IPS-15b (cell line): Measurements from ENCODE around the gene CYP11A1.

Experiments used
- H3K27me3 ChIP-seq: one replicate; pipeline ENCODE4 v1.6.1; 2013; ENCODE audit warnings: low read length; ENCODE audit not compliant: control insufficient read depth, insufficient read depth
- H3K36me3 ChIP-seq: one replicate; pipeline ENCODE4 v1.6.1; 2013; ENCODE audit warnings: low read length; ENCODE audit not compliant: control insufficient read depth, insufficient read depth
- H3K4me1 ChIP-seq: one replicate; pipeline ENCODE4 v1.6.1; 2013; ENCODE audit warnings: mild to moderate bottlenecking, low read length; ENCODE audit not compliant: control insufficient read depth, insufficient read depth
- H3K4me3 ChIP-seq: one replicate; pipeline ENCODE4 v1.5.1; 2013; ENCODE audit warnings: low read depth, low read length
- H3K9ac ChIP-seq: one replicate; pipeline ENCODE4 v1.6.1; 2013; ENCODE audit warnings: low read depth, mild to moderate bottlenecking, low read length
- H3K9me3 ChIP-seq: one replicate; pipeline ENCODE4 v1.6.1; 2013; ENCODE audit warnings: mild to moderate bottlenecking, low read length; ENCODE audit not compliant: control insufficient read depth, insufficient read depth

The CYP11A1 gene

DNA sequence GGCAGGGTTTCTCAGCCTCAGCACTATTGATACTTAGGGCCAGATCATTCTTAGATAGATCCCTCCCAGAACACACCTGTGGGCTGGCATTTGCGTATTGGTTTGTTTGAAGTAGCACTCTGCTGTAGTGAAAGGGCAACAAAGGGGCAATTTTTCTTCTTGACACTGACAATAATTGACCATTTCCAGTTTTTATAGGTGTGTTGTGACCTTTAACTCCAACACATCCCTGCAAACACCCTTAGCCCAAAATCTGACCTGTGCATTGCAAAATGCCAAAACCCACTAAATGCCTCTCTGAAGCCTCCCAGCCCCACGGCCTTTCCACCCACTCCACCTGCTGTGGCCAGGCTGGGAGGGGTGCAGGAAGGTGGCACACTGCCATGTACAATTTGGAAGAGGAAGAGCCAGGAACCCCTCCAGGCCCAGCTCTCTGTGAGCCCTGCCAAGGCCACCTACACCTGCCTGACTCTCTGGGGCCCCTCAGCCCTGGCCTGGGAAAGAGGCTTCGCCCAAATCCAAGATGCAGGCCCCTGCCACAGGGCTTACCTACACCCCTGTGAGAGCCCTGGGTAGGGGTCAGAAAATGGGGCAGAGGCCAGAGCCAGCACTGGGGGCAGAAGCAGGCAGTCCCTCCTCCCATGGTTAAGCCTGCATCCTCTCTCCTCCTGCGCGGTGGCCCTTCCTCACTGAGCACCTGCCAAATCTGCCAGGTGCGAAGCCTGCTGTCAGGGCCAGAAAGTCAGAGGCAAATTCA lies 9.6 kb upstream of the CYP11A1 start:
- H3K36me3 ChIP-seq, result no peaks in the 10 kb centered on the region
- no peak overlapping the region for H3K4me3 ChIP-seq
- H3K9ac ChIP-seq, result no peak overlapping the region
- H3K9me3 ChIP-seq, result no peaks in the 10 kb centered on the region
- H3K27me3 ChIP-seq, result no peaks in the 10 kb centered on the region
- H3K4me1 ChIP-seq, result peaks cover 9% of the 10 kb centered on the region

GRCh38 chr15:74376226-74376625 lies 8.8 kb upstream of the CYP11A1 start:
- Histone ChIP-seq H3K4me3 (no peak overlapping the region), H3K4me1 (peaks cover 9% of the 10 kb centered on the region), H3K27me3 (no peaks in the 10 kb centered on the region), H3K36me3 (no peaks in the 10 kb centered on the region), H3K9ac (no peak overlapping the region), H3K9me3 (no peaks in the 10 kb centered on the region)

GRCh38 chr15:74375303-74375693 lies 7.9 kb upstream of the CYP11A1 start:
- Histone ChIP-seq H3K4me3 (peak overlapping the region; percentile 79), H3K27me3 (no peaks in the 10 kb centered on the region), H3K9ac (no peak overlapping the region), H3K9me3 (no peaks in the 10 kb centered on the region), H3K4me1 (peaks cover 9% of the 10 kb centered on the region), H3K36me3 (no peaks in the 10 kb centered on the region)

GRCh38 chr15:74374648-74375302 lies 7.3 kb upstream of the CYP11A1 start:
- H3K27me3 ChIP-seq, result no peaks in the 10 kb centered on the region
- no peaks in the 10 kb centered on the region for H3K36me3 ChIP-seq
- H3K9ac ChIP-seq, result no peak overlapping the region
- peaks cover 9% of the 10 kb centered on the region for H3K4me1 ChIP-seq
- H3K9me3 ChIP-seq, result no peaks in the 10 kb centered on the region
- H3K4me3 ChIP-seq, result peak overlapping the region; percentile 79

DNA sequence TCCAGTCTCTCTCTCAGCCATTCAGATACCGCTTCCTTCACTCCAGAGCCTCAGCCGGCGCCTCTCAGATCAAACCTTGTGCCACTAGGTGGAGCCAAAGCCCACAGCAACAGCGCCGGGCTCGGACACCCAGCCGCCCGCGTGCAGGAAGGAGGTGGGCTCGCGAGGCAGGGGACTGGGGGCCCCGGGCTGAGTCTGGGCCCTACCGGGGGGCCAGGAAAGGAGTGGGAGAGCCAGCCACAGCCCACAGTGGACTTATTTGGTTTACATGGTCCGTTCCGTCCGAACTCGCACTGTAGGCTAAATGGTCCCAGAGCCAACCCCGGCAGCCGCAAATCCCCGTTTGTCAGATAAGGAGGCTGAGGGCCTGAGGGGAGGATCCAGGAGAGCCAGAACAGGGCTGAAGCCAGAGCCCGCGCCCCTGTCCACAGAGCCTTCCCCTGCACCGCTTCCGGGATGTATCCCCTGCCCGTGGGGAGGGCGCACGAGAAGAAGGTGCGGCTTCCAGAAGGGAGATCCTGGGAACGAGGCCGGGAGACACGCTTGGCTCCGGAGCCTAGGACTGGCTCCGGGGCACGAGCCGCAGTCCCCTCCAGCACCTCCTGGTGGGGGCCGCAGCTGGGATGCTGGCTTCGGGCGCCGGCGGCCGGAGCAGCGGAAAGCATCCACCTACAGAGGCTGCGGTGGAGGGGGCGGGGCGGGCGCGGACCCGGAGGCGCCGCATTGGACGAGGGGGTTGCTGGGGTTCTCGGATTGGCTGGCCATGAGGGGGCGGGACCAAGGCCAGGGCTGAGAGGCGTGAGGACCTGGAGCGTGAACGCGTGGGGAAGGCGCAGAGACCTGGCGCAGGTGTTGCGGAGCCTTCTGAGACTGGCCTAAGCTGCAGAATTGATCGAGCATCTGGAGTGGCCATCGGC lies 6.5 kb upstream of the CYP11A1 start:
- peak overlapping the region; percentile 58 for H3K9ac ChIP-seq
- H3K9me3 ChIP-seq, result no peaks in the 10 kb centered on the region
- H3K4me3 ChIP-seq, result peak overlapping the region; percentile 79
- peaks cover 9% of the 10 kb centered on the region for H3K4me1 ChIP-seq
- no peaks in the 10 kb centered on the region for H3K27me3 ChIP-seq
- no peaks in the 10 kb centered on the region for H3K36me3 ChIP-seq

- H3K4me1 ChIP-seq, result peaks cover 9% of the 10 kb centered on the region
- H3K4me3 ChIP-seq, result no peak overlapping the region
- no peaks in the 10 kb centered on the region for H3K36me3 ChIP-seq
- no peaks in the 10 kb centered on the region for H3K9me3 ChIP-seq
- H3K9ac ChIP-seq, result no peak overlapping the region
- H3K27me3 ChIP-seq, result no peaks in the 10 kb centered on the region
Measured at GRCh38 chr15:74373056-74373650, 5.7 kb upstream of the CYP11A1 start.

DNA sequence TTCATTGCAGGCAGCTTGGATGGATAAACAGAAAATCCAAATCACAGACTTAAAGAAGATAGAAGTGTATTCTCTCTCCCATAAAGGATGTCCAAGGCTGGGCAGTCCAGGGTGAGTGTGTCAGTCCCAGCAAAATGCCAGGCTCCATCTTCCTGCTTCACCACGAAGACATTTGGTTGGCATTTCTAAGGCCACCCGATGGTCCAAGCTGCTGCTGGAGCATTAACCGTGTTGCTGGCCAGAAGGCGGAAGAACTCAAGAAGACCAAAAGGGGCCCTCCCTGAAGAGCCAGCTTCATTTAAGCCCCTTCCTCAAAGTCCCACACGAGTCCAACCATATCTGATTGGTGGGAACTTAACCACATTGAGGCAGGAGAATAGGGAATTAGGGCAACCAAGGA lies 3.0 kb upstream of the CYP11A1 start:
- Histone ChIP-seq H3K9me3 (no peaks in the 10 kb centered on the region), H3K4me1 (peaks cover 9% of the 10 kb centered on the region), H3K4me3 (no peak overlapping the region), H3K9ac (no peak overlapping the region), H3K36me3 (no peaks in the 10 kb centered on the region), H3K27me3 (peaks cover under 1% of the 10 kb centered on the region)

DNA sequence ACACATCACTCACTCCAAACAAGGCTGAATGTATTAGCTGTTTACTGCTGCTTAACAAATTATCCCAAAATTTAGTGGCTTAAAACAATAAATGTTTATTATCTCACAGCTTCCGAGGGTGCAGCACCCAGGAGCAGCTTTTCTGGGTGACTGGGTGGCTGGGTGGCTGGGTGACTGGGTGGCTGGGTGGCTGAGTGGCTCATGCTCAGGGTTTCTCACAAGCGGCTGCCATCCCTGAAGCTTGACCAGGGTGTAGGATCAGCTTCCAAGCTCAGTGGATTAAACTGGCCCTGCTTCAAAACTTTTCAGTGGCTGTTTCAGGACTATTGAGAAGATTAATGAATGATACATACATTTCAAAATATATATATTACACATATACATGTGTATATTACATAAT lies 2.3 kb upstream of the CYP11A1 start:
- Histone ChIP-seq H3K4me1 (peaks cover 5% of the 10 kb centered on the region), H3K9me3 (no peaks in the 10 kb centered on the region), H3K36me3 (no peaks in the 10 kb centered on the region), H3K4me3 (no peak overlapping the region), H3K27me3 (peaks cover 4% of the 10 kb centered on the region), H3K9ac (no peak overlapping the region)

GRCh38 chr15:74369084-74369745 lies 1.8 kb upstream of the CYP11A1 start:
- peaks cover 5% of the 10 kb centered on the region for H3K4me1 ChIP-seq
- no peaks in the 10 kb centered on the region for H3K9me3 ChIP-seq
- H3K27me3 ChIP-seq, result peaks cover 6% of the 10 kb centered on the region
- H3K4me3 ChIP-seq, result no peak overlapping the region
- H3K9ac ChIP-seq, result no peak overlapping the region
- no peaks in the 10 kb centered on the region for H3K36me3 ChIP-seq

GRCh38 chr15:74368121-74368520 lies 675 bp upstream of the CYP11A1 start:
- peaks cover under 1% of the 10 kb centered on the region for H3K4me1 ChIP-seq
- H3K4me3 ChIP-seq, result no peak overlapping the region
- no peak overlapping the region for H3K9ac ChIP-seq
- H3K9me3 ChIP-seq, result no peaks in the 10 kb centered on the region
- peaks cover 6% of the 10 kb centered on the region for H3K27me3 ChIP-seq
- H3K36me3 ChIP-seq, result no peaks in the 10 kb centered on the region
